Breast epithelium (tissue), 4 donors: ENCODE measurements around the gene MLLT6. TPM values are rescaled to one million over a fixed set of nuclear protein-coding genes. Genes with fewer than 3 reads are reported as not detected.

Source experiments
- DNase-seq, 2 donors: peaks; one replicate each; pipeline ENCODE4 v3.0.0-alpha.2; 2019; ENCODE audit warnings: low spot score in 2 of 2
- H3K27ac ChIP-seq, 2 donors: fragments of 200-600 bp; sonication (generic) in 1 of 2; one replicate each; pipeline ENCODE4 v1.5.1; 2016 to 2019; ENCODE audit warnings: mild to moderate bottlenecking in 1 of 2
- H3K27me3 ChIP-seq, 2 donors: fragments of 200-600 bp; sonication (generic) in 1 of 2; one replicate each; pipeline versions ENCODE4 v1.5.1 to v1.6.0; 2017 to 2019; ENCODE audit warnings: control low read depth in 1 of 2, mild to moderate bottlenecking in 1 of 2
- H3K36me3 ChIP-seq: fragments of 200-600 bp; one replicate; pipeline ENCODE4 v1.5.1; 2019
- H3K4me1 ChIP-seq, 2 donors: fragments of 200-600 bp; sonication (generic); one replicate each; pipeline ENCODE4 v1.5.1; 2016 to 2019; ENCODE audit warnings: control low read depth in 1 of 2
- H3K4me3 ChIP-seq, 3 donors: fragments of 200-600 bp; sonication (generic); 1 replicate in 2 of 3; 2 replicates in 1 of 3; pipeline ENCODE4 v1.5.1; 2016 to 2019; ENCODE audit warnings: mild to moderate bottlenecking in 3 of 3, moderate library complexity in 2 of 3
- H3K9me3 ChIP-seq, 2 donors: fragments of 200-600 bp; sonication (generic) in 1 of 2; one replicate each; pipeline ENCODE4 v1.5.1; 2016 to 2019; ENCODE audit warnings: control low read depth in 1 of 2
- POLR2A ChIP-seq: fragments of 450-650 bp; IDR thresholded peaks from one replicate; pipeline ENCODE4 v1.6.1; 2016; ENCODE audit warnings: antibody characterized with exemption, mild to moderate bottlenecking, moderate library complexity
- POLR2AphosphoS5 ChIP-seq, 3 donors: sonication (generic); formaldehyde crosslinking; IDR thresholded peaks; one replicate each; pipeline ENCODE4 v1.6.1; 2017; ENCODE audit warnings: antibody characterized with exemption in 3 of 3
- intact Hi-C: fragments of 100-400 bp; cut with DNase I; formaldehyde crosslinking; loops from one replicate; pipeline ENCODE4 v1.15.1; 2023; ENCODE audit warnings: low total_unique reads
- total RNA-seq, 3 donors: library from RNA; depleted of rRNA; stranded (reverse); fragments of >200 nt; gene quantifications; one replicate each; pipeline ENCODE4 v1.1.0, GENCODE V29; 2016
- TF ChIP-seq, protein P1 (sequence below), 3 donors: fragments of 450-650 bp; IDR thresholded peaks; one replicate each; pipeline ENCODE4 v1.5.1; 2016 to 2017; ENCODE audit warnings: antibody characterized with exemption in 3 of 3, mild to moderate bottlenecking in 3 of 3, moderate library complexity in 3 of 3

The MLLT6 gene
- total RNA-seq, 3 donors from 2014 or later = 41.9 to 101 (median 90.5) TPM

DNA sequence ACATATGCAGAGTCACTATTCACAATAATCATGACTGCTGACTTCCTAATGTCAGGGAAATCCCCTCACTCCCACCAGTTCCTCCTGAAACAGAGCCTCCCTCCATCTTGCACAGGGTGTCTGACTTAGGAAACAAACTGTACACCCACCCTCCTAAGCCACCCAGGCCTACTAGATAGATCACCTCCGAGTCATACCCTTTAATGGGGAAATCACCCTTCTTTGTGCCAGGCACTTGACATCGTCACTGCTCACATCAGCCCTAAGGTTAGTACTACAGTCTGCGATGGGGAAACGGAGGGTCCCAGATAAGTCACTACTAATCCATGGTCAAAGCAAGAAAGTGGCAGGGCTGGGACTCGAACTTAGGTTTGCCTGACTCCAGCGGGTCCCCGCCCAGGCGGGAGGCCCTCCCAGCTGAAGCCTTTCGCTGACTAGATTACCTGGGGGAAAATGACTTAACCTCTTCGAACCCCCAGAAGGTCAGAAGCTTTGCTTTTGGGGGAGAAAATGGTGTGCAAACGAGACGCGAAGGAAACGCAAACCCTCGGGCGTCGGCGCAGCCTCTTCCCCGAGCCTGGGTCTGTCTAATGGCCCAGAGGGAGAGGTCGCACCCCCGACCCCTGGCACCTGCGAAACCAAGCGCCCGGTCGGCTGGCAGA, 3.4 kb upstream of the MLLT6 start:
- Histone ChIP-seq H3K27ac (peak overlapping the region; percentile 96 to 98), H3K36me3 (no peaks in the 10 kb centered on the region), H3K27me3 (no peaks in the 10 kb centered on the region), H3K4me3 (peak overlapping the region; percentile 81 to 98 (median 92)), H3K4me1 (peaks cover 3 to 4% of the 10 kb centered on the region in 2 donors), H3K9me3 (no peaks in the 10 kb centered on the region)
- intact Hi-C loops = no loop called here
- peak in 1 of 2 donors; percentile 29 for DNase-seq
- peak in 1 of 3 donors; percentile 4 for TF ChIP-seq POLR2AphosphoS5 (IDR thresholded peaks at IDR 0.05)
- TF ChIP-seq, protein P1, sequence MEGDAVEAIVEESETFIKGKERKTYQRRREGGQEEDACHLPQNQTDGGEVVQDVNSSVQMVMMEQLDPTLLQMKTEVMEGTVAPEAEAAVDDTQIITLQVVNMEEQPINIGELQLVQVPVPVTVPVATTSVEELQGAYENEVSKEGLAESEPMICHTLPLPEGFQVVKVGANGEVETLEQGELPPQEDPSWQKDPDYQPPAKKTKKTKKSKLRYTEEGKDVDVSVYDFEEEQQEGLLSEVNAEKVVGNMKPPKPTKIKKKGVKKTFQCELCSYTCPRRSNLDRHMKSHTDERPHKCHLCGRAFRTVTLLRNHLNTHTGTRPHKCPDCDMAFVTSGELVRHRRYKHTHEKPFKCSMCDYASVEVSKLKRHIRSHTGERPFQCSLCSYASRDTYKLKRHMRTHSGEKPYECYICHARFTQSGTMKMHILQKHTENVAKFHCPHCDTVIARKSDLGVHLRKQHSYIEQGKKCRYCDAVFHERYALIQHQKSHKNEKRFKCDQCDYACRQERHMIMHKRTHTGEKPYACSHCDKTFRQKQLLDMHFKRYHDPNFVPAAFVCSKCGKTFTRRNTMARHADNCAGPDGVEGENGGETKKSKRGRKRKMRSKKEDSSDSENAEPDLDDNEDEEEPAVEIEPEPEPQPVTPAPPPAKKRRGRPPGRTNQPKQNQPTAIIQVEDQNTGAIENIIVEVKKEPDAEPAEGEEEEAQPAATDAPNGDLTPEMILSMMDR (IDR thresholded peaks at IDR 0.05) = no peak

DNA sequence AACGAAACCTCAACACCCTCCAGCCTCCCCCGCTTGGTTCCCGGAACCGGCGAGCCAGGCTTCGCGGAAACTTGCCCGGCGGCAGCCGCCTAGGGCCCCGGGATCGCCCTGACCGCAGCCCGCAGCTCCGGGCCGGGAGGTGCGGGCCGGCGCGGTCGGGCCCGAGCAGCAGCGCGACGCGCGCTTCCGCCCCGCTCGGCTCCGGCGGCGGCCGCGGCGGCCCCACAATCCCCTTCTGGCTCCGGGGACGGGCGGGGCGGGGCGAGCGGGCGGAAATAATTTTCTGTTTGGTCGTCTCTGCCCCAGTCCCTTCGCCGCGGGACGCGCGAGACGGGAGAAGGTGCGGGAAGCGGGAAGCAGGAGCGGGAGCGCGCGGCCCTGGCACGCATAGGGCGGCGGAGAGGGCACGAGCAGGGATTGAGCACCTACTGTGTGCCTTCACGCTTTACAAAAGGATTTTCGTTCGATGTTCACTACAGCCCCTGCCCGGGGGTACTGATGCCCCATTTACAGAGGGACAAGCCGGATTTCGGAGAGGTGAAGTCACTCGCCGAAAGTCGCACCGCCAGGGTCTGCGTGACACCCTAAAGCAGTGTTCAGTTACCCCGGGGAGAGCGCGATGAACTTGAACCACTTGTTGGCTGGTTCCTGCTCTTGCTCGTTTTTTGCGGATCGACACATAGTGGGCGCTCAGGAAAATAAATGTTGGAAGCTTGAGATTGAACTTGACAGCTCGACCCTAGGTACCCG, 2.7 kb upstream of the MLLT6 start:
- Histone ChIP-seq H3K4me1 (peaks cover 3 to 4% of the 10 kb centered on the region in 2 donors), H3K27me3 (no peaks in the 10 kb centered on the region), H3K9me3 (no peaks in the 10 kb centered on the region), H3K27ac (peak overlapping the region; percentile 96 to 98), H3K4me3 (peak overlapping the region; percentile 81 to 98 (median 92)), H3K36me3 (no peaks in the 10 kb centered on the region)
- TF ChIP-seq, protein P1 (IDR thresholded peaks at IDR 0.05) = no peak
- peak in 2 of 3 donors; percentile 79 to 82 for TF ChIP-seq POLR2AphosphoS5 (IDR thresholded peaks at IDR 0.05)
- TF ChIP-seq POLR2A = peak; percentile 77
- intact Hi-C loops = no loop called here
- DNase-seq = peak; percentile 82 to 92

DNA sequence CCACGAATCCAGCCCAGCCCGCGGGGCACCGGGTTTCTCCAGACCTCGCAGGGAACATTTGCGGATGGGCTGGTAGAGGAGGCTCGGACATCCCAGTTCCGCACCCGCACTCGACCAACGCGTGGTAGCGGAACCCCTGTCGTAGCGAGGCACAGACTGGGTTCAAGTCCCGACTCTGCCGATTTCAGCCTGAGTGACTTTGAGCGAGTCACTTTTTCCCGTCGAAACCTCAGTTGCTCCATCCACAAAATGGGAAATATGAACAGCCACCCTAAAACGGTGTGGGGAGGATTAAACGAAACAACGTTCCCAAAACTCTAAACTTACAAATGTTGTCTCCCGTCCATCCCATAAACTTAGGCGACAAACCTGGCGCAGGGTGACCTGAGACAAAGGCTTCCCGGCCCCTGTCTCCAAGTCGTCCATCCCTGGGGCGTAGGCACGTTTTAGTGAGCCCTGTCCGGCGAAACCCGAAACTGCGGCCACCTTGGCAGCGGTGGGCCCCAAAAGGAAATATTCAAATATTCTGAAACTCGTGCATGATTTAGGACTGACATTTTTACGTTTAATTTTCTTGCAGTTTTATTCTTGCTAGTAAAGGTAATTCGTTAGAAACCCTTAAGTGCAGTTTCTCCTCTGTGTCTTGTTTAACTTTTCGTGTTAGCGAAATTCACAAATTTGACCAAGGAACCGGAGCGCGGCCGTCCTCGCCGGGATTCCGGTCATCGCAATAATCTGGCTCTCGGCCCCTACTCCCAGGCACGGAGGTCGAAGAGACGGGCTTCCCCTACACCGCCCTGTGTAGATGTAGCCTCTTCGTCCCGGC, 1.9 kb upstream of the MLLT6 start:
- Histone ChIP-seq H3K27ac (peak overlapping the region; percentile 96 to 98), H3K9me3 (no peaks in the 10 kb centered on the region), H3K36me3 (no peaks in the 10 kb centered on the region), H3K27me3 (no peaks in the 10 kb centered on the region), H3K4me1 (peaks cover 3 to 4% of the 10 kb centered on the region in 2 donors), H3K4me3 (peak overlapping the region; percentile 81 to 98 (median 92))
- no peak for DNase-seq
- no peak for TF ChIP-seq POLR2A
- no peak for TF ChIP-seq POLR2AphosphoS5 (IDR thresholded peaks at IDR 0.05)
- TF ChIP-seq, protein P1 (IDR thresholded peaks at IDR 0.05) = no peak
- intact Hi-C loops = no loop called here

DNA sequence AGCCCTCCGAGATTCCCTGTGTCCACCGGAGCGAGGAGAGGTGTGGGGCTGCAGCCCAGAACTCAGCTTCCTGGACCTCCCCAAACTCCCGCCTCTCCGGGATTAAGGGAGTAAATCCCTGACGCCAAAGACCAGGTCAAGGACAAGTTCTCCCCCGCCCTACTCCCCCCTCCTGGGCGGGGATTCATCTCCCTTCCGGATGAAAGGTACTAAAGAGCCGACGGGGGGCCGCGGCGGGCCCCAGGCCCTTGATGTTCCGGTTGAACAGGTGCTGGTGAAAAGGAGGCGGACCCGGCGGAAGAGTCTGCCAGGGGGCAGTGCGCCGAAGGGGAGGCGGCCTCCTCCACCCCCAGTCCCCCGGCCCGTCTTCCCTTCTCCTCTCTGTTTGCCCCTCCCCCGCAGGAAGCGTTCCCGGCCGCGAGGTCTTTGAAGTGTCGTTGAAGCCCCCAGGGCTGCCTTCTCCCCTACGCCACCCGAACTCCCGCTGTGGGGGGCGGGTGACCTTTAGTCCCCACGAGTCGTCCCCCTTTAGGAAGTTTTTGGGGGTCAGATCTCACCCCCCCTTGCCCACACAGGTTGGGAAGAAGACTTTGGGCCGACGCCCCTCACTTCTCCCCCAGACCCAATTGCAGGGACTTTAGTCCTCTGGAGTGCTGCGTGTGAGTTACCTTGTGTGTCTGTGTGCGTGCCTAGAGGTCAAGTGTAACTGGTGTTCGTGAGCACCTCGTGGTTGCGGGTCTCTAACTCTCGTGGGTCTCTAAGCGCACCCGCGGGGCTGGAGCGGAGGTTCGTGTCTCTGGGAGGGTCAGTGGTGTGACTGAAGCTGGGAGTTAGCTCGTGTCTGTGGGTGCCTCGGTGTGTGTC, 1.1 kb upstream of the MLLT6 start:
- TF ChIP-seq POLR2AphosphoS5 (IDR thresholded peaks at IDR 0.05) (peak in 1 of 3 donors; percentile 57), POLR2A (no peak)
- TF ChIP-seq, protein P1 (IDR thresholded peaks at IDR 0.05) = no peak
- Histone ChIP-seq H3K36me3 (no peaks in the 10 kb centered on the region), H3K27me3 (no peaks in the 10 kb centered on the region), H3K9me3 (no peaks in the 10 kb centered on the region), H3K27ac (peak overlapping the region; percentile 96 to 98), H3K4me3 (peak overlapping the region; percentile 81 to 98 (median 92)), H3K4me1 (peaks cover 3 to 4% of the 10 kb centered on the region in 2 donors)
- peak; percentile 90 to 91 for DNase-seq
- intact Hi-C loops = loop anchor here (1.0 kb wide), 1 partner anchor 44 kb away; the partner anchor contains the start of gene PCGF2
